ENCODE data around the gene LRFN2. TPM values are rescaled to one million over a fixed set of nuclear protein-coding genes. Genes with fewer than 3 reads are reported as not detected.

The LRFN2 gene
- total RNA-seq, 4 donors from 2014 or later: 0.83 TPM; not detected in 3

GRCh38 chr6:40439026-40439800, 148.0 kb downstream of the LRFN2 start:
- TF ChIP-seq CTCF (IDR thresholded peaks at IDR 0.05): no peak
- no peak for TF ChIP-seq POLR2A (IDR thresholded peaks at IDR 0.05)
- no peaks in the 10 kb centered on the region for H3K9me3 ChIP-seq
- no peaks in the 10 kb centered on the region for H3K36me3 ChIP-seq
- H3K4me1 ChIP-seq: no peaks in the 10 kb centered on the region
- no peaks in the 10 kb centered on the region for H3K27me3 ChIP-seq
- H3K27ac ChIP-seq: no peak overlapping the region
- no peak overlapping the region for H3K4me3 ChIP-seq
- no peak for DNase-seq

GRCh38 chr6:40438246-40438887, 148.8 kb downstream of the LRFN2 start:
- Histone ChIP-seq H3K27me3 (no peaks in the 10 kb centered on the region), H3K9me3 (no peaks in the 10 kb centered on the region), H3K36me3 (no peaks in the 10 kb centered on the region), H3K4me3 (no peak overlapping the region), H3K27ac (no peak overlapping the region), H3K4me1 (no peaks in the 10 kb centered on the region)
- no peak for TF ChIP-seq POLR2A (IDR thresholded peaks at IDR 0.05)
- no peak for TF ChIP-seq CTCF (IDR thresholded peaks at IDR 0.05)
- DNase-seq: no peak

GRCh38 chr6:40437631-40438030, 149.5 kb downstream of the LRFN2 start:
- H3K27me3 ChIP-seq: no peaks in the 10 kb centered on the region
- no peak for DNase-seq
- H3K4me3 ChIP-seq: no peak overlapping the region
- no peak overlapping the region for H3K27ac ChIP-seq
- TF ChIP-seq CTCF (IDR thresholded peaks at IDR 0.05): no peak
- H3K36me3 ChIP-seq: no peaks in the 10 kb centered on the region
- no peaks in the 10 kb centered on the region for H3K9me3 ChIP-seq
- H3K4me1 ChIP-seq: no peaks in the 10 kb centered on the region

- H3K4me1 ChIP-seq: no peaks in the 10 kb centered on the region
- H3K27ac ChIP-seq: no peak overlapping the region
- TF ChIP-seq CTCF (IDR thresholded peaks at IDR 0.05) (no peak), POLR2A (IDR thresholded peaks at IDR 0.05) (no peak)
- no peak for DNase-seq
- no peaks in the 10 kb centered on the region for H3K9me3 ChIP-seq
- H3K4me3 ChIP-seq: no peak overlapping the region
- H3K27me3 ChIP-seq: no peaks in the 10 kb centered on the region
- H3K36me3 ChIP-seq: no peaks in the 10 kb centered on the region
Observed at GRCh38 chr6:40436685-40437604, 150.2 kb downstream of the LRFN2 start.

- Histone ChIP-seq H3K4me3 (no peak overlapping the region), H3K36me3 (no peaks in the 10 kb centered on the region), H3K27me3 (no peaks in the 10 kb centered on the region), H3K4me1 (no peaks in the 10 kb centered on the region), H3K27ac (no peak overlapping the region), H3K9me3 (no peaks in the 10 kb centered on the region)
- TF ChIP-seq POLR2A (IDR thresholded peaks at IDR 0.05): no peak
- no peak for TF ChIP-seq CTCF (IDR thresholded peaks at IDR 0.05)
- no peak for DNase-seq
Observed at GRCh38 chr6:40432982-40433381, 154.2 kb downstream of the LRFN2 start.
